Metanephros (tissue), 2 donors: ENCODE results near the gene YIPF5. TPM values are rescaled to one million over a fixed set of nuclear protein-coding genes. Genes with fewer than 3 reads are reported as not detected.

Source experiments
- small RNA-seq: library from RNA; depleted of rRNA; stranded (forward); fragments of <200 nt; gene quantifications from one replicate; pipeline ENCODE3, GENCODE V24; 2014; ENCODE audit warnings: low replicate concordance
- total RNA-seq: library from RNA; depleted of rRNA; stranded (reverse); fragments of >200 nt; gene quantifications from one replicate; pipeline ENCODE4 v1.2.3, GENCODE V29; 2014

YIPF5 gene
- total RNA-seq: 50.6 TPM

DNA sequence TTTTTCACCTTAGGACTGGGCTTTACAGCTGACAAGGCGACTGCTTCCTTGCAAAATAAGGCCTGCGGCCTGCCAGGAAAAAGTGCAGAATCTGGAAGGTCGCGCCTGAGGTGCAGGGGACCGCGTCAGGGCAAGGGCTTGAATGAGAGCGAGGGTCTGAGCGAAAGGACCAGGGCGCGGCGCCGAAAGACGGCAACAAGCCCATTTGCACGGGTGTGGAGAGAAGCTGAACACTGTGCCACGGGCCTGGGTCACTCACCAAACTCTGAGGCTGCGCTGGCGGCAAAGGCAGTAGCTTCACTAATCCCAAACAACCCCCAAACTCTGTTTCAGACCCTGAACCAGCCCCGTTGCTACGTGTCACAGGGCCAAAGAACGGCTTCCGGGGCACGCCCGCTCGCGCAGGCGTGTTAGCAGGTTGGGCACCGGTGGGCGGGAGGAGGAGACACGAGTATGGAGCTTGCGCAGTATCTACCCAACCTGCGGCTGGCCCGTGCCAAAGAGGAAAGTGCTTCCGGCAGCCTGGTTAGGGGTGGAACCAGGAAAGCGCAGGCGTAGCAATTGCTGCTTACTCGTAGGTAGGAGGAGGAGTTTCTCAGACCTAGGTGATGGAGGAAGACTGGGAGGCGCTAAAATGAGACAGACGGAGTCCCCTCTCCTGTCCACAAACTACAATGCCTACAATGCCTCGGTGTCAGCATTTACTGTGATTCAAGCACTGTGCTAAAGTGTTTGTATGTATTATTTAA lies at the start of gene YIPF5, which contains the start of gene KCTD16:
Gene YIPF5 (minus strand): TSS at position 384 of the 749 bp plus-strand sequence. CDS start 704 bp downstream, outside the sequence.
Gene KCTD16 (plus strand): TSS at position 598 of the 749 bp plus-strand sequence.

Small RNAs within 50 kb of the gene (small RNA-seq; reads per million reads assigned to genes)
- gene RN7SL87P: not detected

Other genes with a start within 250 kb of the YIPF5 start
- gene KCTD16, start 214 bp upstream of the YIPF5 start, total RNA-seq: 2.8 TPM